NCI-H345 treated with DMSO at 0.1 percent for 48 hours (cell line): ENCODE data around the gene MBD6.

Experiments
- DNase-seq: peaks from one replicate; lab custom pipeline; 2025; ENCODE audit not compliant: unreplicated experiment; lab: John Stamatoyannopoulos, UW

Gene MBD6

DNA sequence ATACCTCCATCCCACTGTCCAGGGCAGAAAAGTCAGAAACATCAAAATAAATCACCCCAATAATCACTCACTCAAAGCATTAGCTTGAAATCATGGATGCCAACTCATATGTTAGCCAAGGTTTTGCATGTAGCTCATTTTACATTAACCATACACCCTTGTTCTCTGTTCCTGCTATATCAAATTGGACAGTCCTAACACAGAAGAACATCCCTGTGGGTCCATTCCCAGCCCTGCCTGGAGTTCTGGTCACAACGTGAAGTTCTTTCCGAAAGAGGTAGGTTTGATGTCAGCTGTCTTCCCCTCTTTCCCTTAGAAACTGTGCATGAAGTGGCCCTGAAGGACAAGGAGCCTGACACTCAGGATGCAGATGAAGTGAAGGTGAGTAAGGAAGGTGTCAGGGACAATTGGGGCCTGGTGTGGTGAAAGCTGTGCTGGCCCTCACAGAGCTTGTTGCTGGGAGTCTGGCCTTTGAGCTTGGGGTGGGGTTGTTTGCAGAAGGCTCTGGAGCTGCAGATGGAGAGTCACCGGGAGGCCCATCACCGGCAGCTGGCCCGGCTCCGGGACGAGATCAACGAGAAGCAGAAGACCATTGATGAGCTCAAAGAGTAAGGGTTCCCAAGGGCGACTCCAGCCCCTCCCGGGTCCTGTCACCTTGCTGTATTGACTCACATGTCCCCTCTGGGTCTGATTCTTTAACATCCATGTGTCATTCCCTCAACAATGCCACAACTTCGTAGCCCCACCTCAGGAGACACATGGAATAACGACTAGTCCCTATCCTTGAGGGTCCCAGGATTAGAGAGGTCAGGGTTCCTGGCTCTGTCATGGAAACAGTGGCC, 53.4 kb downstream of the MBD6 start:
- DNase-seq: no peak

DNA sequence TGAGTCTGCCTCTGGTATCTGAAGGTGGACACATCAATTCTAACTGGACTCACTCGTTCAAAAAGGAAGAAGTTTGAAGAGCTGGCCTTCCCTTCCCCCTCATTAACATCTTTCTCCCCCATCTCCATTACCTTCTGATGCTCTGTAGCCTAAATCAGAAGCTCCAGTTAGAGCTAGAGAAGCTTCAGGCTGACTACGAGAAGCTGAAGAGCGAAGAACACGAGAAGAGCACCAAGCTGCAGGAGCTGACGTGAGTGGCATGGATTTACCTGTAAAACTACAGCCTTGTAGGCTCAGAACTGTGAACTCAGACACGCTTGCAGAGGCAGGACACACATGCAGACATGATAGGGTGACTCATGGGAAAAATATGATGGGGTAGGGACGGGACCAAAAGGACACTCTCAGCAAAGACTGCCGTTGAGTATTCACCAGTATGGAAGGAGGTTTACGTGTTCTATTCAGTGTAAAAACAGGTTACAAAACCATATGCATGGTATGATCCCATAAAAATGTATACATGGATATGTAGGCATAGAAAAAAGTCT, 54.1 kb downstream of the MBD6 start:
- DNase-seq: no peak

DNA sequence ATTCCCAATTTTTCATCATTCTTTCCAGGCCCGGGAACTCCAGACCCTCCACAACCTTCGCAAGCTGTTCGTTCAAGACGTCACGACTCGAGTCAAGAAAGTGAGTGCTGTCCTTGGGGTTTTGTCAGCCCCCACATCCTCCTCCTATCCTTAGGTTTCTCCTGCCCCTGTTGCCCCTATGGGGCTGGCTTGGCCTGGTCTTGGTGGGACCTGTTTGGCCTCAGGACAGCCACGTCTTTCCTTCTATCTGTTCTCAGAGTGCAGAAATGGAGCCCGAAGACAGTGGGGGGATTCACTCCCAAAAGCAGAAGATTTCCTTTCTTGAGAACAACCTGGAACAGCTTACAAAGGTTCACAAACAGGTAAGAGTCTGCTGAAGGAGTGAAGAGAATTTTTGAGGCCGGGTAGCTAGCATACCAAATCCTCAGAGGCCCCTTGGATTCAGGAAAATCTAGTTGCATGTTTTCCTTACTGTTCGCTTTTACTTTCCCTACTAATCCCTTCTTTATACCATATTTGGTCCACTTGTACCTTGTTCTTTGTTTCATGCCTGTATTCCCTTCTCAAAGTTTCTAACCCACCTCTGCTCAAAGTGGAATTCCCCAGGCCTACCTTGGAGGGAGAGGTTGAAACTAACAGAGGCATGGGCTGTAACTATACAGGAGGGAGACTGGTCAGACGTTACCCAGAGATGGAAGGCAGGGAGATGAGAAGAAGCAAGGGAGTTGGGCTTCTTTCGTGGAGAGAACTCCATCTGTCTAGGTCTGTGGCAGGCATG, 55.5 kb downstream of the MBD6 start:
- no peak for DNase-seq

DNA sequence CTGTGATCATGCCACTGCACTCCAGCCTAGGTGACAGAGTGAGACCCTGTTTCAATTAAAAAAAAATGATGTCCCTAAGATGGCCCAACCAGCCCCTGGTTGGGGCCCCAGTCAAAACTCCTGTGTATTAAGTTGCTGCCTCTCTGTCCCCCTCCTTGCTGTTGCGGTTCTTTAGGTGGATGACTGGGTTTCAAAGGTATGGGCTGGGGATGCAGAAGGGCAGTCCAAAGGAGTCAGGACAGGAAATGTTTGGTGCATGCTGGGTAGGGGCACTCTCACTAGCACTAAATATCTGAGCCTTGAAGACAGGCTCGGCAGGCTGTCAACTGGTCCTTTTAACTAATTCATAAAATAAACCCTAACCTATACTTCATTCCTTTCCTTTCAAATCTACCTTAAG, 56.4 kb downstream of the MBD6 start:
- no peak for DNase-seq
